Thoracic aorta (tissue), 2 donors: ENCODE data around the gene KIF6. TPM values are rescaled to one million over a fixed set of nuclear protein-coding genes. Genes with fewer than 3 reads are reported as not detected.

Experiments used
- ATAC-seq: fragments of 150-250 bp; one replicate; pipeline ENCODE4 v1.8.0; 2017; ENCODE audit warnings: low read depth; ENCODE audit not compliant: insufficient number of reproducible peaks, low FRiP score
- DNase-seq: peaks from one replicate; pipeline ENCODE4 v3.0.0-alpha.2; 2020; ENCODE audit warnings: low spot score
- H3K27ac ChIP-seq, 2 donors: fragments of 200-600 bp; sonication (generic); 1 replicate in 1 of 2; 2 replicates in 1 of 2; pipeline ENCODE4 v1.5.1; 2016; ENCODE audit warnings: mild to moderate bottlenecking in 2 of 2, moderate library complexity in 2 of 2
- H3K27me3 ChIP-seq: fragments of 200-600 bp; sonication (generic); replicated peaks from 2 replicates; pipeline ENCODE4 v1.6.0; 2016; ENCODE audit warnings: mild to moderate bottlenecking; ENCODE audit not compliant: insufficient read depth
- H3K36me3 ChIP-seq: fragments of 200-600 bp; sonication (generic); one replicate; pipeline ENCODE4 v1.5.1; 2016
- H3K4me1 ChIP-seq, 2 donors: fragments of 200-600 bp; sonication (generic); 1 replicate in 1 of 2; 2 replicates in 1 of 2; pipeline versions ENCODE4 v1.5.1 to v1.6.0; 2016; ENCODE audit warnings: low read depth in 2 of 2, mild to moderate bottlenecking in 1 of 2; ENCODE audit not compliant: control insufficient read depth in 1 of 2
- H3K4me3 ChIP-seq: fragments of 200-600 bp; sonication (generic); 2 replicates; pipeline ENCODE4 v1.5.1; 2016; ENCODE audit warnings: mild to moderate bottlenecking
- H3K9me3 ChIP-seq: fragments of 200-600 bp; sonication (generic); 2 replicates; pipeline ENCODE4 v1.5.1; 2016
- CTCF ChIP-seq: fragments of 200-600 bp; sonication (generic); IDR thresholded peaks from one replicate; pipeline ENCODE4 v1.5.1; 2019; ENCODE audit warnings: antibody characterized with exemption
- total RNA-seq, 2 donors: library from RNA; depleted of rRNA; stranded (reverse); fragments of >200 nt; gene quantifications; one replicate each; pipeline versions ENCODE4 v1.1.0 to v1.2.3, GENCODE V29; 2016

The KIF6 gene
- total RNA-seq, 2 donors from 2014 or later: not detected

DNA sequence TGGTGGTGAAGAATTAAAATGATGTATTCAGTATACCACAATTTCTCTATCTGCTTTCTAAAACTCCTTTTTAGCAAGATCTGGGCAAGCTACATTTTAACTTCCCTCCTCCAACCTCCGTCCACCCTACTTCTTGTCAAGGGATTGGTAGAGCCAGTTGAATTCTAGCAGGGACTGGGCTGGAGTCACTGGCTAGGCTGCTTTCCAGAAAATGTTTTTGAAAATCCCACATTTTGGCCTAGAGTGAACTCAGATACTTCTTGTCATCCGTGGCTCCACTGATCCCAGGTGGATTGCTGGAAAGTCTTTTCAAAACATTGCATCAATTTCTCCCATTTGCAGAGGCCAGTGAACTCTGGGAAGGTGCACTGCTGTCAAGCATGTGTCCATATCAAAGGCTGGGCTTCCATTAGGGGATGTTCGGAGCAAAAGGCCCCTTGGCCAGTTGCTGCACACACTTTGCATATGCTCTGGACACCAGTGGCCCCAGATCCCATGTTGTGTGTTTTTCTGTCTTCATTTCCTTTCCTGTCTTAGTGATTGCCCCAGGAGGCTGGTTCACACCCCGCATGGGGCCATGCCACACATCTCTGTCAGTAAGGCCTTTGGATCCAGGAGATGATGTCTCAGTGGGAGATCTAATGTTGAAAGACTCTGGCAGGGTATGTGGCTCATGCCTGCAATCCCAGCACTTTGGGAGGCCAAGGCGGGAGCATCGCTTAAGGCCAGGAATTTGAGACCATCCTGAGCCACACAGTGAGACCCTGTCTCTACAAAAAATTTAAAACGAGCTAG is 391.4 kb downstream of the KIF6 start:
- H3K36me3 ChIP-seq: no peaks in the 10 kb centered on the region
- ATAC-seq (no peak), DNase-seq (no peak)
- H3K4me1 ChIP-seq: peaks cover 13 to 50% of the 10 kb centered on the region in 2 donors
- no peaks in the 10 kb centered on the region for H3K9me3 ChIP-seq
- no peak for TF ChIP-seq CTCF
- no peak overlapping the region for H3K27ac ChIP-seq
- no peak overlapping the region for H3K4me3 ChIP-seq
- H3K27me3 ChIP-seq: no peaks in the 10 kb centered on the region

DNA sequence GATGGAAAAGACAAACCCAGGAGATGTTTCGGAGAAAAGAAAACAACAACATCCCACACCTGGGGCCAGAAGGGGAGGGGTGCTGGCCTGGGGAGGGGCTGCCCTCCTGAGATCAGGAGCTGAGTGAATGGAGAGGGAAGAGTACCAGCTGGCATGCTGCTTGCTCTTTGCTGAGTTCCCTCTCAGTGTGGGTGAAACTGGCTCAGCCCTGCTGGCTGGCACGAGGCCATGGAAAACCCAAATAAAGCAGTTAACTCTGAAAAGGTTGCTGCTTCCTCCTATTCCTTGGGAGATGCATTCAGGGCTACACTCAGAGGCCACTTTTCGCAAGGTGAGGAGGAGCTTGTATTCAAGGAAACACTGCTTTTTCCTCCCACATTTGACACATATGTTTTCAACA is 394.7 kb downstream of the KIF6 start:
- DNase-seq: no peak
- H3K9me3 ChIP-seq: no peaks in the 10 kb centered on the region
- H3K4me1 ChIP-seq: peaks cover under 1 to 27% of the 10 kb centered on the region in 2 donors
- no peak for TF ChIP-seq CTCF
- H3K27ac ChIP-seq: no peak overlapping the region
- no peaks in the 10 kb centered on the region for H3K36me3 ChIP-seq
- no peak overlapping the region for H3K4me3 ChIP-seq
- no peaks in the 10 kb centered on the region for H3K27me3 ChIP-seq
- ATAC-seq: no peak

- no peaks in the 10 kb centered on the region for H3K9me3 ChIP-seq
- H3K27ac ChIP-seq: no peak overlapping the region
- TF ChIP-seq CTCF: no peak
- no peaks in the 10 kb centered on the region for H3K36me3 ChIP-seq
- no peak for ATAC-seq
- H3K27me3 ChIP-seq: no peaks in the 10 kb centered on the region
- DNase-seq: no peak
- no peak overlapping the region for H3K4me3 ChIP-seq
- H3K4me1 ChIP-seq: peaks cover 0 to 28% of the 10 kb centered on the region in 2 donors
Observed at GRCh38 chr6:39330057-39330456, 395.2 kb downstream of the KIF6 start.

DNA sequence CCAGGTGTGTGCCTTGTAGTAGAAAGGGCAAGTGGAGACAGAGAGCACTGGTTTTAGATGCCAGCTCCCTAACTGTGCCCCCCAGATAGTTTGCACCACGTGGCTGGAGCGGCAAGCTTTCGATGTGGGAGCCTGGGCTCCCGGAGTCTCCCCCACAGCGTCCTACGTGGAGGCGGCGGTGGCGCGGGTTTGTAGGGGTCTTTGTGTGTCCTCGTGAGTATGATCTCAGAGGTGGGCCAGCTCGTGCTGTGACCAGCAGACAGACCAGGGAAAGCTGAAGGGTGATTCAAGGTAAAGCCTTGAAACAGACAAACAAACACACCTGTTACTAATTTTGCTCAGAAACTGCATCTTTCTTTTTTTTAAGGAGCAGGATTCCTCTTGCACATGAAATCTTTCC is 397.1 kb downstream of the KIF6 start:
- Histone ChIP-seq H3K4me3 (no peak overlapping the region), H3K36me3 (no peaks in the 10 kb centered on the region), H3K4me1 (peaks cover 0 to 32% of the 10 kb centered on the region in 2 donors), H3K27ac (no peak overlapping the region), H3K9me3 (no peaks in the 10 kb centered on the region), H3K27me3 (no peaks in the 10 kb centered on the region)
- ATAC-seq: no peak
- no peak for DNase-seq
- TF ChIP-seq CTCF: no peak

- no peak for TF ChIP-seq CTCF
Observed at GRCh38 chr6:39327507-39327906, 397.7 kb downstream of the KIF6 start.

More at GRCh38 chr6:39327507-39327906, 397.7 kb downstream of the KIF6 start:
- H3K27me3 ChIP-seq: no peaks in the 10 kb centered on the region
- no peak overlapping the region for H3K4me3 ChIP-seq
- no peaks in the 10 kb centered on the region for H3K9me3 ChIP-seq
- no peak for DNase-seq
- peaks cover 0 to 32% of the 10 kb centered on the region in 2 donors for H3K4me1 ChIP-seq
- H3K36me3 ChIP-seq: no peaks in the 10 kb centered on the region
- H3K27ac ChIP-seq: no peak overlapping the region
- ATAC-seq: no peak
